ENCODE measurements around the gene CYP21A2.

The CYP21A2 gene

DNA sequence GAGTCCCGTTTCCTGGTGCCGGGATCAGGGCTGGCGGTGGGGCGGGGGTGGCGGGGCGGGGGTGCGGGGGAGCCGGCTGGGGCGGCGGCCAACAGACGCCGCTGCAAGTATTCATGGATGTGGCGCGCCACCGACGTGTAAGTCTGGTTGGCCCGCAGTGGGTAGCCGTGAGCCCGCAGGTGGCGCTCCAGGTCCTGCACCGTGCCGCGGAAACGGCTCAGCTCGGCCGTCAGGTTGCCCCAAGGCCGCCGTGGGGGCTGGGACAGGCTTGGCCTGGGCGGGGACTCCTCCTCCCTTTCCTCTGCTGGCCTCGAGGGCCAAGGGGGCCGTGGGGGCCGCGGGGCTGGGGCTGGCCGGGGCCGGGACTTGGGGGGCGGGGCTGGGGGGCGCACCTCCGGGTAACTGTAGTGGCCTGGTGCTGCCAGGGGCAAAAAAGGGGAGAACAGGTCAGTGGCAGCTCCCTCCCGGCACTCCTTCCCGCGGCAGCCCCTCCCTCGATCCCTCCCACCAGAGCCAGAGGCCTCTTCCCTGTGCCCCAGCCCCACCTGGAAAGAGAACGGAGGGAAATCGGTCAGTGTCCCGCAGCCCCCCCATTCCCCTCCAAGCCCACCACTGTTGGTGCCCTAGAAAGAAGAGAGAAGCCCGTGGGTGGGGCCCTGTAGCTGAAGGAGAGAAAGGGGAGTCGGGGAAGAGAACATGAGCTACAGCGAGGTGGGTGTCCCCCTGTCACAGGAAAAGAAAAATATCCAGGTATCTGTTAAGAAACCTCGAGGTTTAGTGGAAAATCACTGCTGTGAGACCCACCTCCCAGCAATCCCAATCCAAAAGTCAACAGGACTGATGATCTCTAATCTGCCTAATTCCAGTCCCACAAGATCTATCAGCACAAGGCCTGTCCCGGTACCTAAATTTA lies 49.6 kb downstream of the CYP21A2 start:
- Histone ChIP-seq H3K27ac (peak overlapping the region; percentile 76 to 94), H3K4me3 (peak overlapping the region; percentile 60)
- TF ChIP-seq, protein P1, sequence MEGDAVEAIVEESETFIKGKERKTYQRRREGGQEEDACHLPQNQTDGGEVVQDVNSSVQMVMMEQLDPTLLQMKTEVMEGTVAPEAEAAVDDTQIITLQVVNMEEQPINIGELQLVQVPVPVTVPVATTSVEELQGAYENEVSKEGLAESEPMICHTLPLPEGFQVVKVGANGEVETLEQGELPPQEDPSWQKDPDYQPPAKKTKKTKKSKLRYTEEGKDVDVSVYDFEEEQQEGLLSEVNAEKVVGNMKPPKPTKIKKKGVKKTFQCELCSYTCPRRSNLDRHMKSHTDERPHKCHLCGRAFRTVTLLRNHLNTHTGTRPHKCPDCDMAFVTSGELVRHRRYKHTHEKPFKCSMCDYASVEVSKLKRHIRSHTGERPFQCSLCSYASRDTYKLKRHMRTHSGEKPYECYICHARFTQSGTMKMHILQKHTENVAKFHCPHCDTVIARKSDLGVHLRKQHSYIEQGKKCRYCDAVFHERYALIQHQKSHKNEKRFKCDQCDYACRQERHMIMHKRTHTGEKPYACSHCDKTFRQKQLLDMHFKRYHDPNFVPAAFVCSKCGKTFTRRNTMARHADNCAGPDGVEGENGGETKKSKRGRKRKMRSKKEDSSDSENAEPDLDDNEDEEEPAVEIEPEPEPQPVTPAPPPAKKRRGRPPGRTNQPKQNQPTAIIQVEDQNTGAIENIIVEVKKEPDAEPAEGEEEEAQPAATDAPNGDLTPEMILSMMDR (IDR thresholded peaks at IDR 0.05), result peak; percentile 68
- peak; percentile 95 for DNase-seq (ENCODE audit: low spot score)

DNA sequence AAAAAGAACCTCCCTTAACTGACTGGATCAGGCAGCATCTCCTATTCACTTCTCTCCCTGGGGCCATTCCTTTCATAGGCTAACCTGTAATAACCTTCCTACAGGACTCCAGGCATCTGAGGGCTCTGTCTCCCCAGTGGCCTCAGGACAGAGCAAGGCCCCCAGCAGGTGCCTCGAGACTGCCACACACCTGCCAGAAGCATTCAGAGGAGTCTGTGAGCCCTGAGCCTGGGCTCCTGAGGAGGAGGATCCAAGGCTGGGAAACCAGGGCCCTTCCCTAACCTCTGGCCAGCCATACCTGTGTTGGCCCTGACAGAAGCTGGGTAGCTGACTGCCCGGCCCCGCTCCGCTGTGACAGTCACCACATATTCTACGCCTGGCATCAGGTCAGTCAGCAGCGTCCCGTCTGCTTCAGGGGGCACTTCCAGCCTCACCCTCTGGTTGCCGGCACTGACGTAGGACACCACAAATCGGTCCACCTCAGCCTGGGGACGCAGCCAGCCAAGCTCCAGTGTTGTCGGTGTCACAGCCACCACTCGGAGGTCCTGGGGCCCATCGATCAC lies 50.4 kb downstream of the CYP21A2 start:
- TF ChIP-seq, protein P1 (IDR thresholded peaks at IDR 0.05), result no peak
- Histone ChIP-seq H3K27ac (peak overlapping the region; percentile 76 to 94), H3K4me3 (no peak overlapping the region)
- no peak for DNase-seq (ENCODE audit: low spot score)

DNA sequence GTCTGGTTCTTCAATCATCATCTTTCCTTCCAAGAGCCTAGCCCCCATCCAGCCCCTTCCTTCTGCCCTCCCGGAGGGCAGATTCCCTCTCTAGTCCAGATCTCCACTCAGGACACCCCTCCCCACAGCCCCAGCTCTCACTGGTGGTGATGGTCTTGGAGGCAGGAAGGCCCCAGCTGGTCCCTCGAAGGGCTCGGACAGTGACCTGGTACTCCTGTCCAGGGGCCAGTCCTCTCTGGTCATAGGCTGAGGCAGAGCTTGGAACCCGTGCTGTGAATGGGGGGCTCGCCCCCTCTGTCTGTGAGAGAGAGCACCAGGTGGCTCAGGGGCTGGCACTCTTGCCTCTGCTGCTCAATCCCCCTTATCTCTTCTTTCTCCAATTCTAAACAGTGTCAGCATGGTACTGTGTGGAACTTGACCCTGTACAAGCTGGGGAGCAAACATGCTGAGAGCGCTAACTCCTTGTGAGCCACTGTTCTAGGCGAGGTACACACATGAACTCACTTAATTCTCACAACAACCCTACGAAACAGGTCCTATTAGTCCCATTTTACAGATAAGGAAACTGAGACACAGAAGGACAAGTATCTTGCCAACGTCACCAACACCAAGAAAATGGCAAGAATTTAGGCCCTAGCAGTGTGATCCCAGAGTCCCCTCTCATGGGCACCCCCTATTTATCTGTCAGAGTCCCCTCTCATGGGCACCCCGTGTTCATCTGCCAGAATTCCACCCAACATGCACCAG lies 51.0 kb downstream of the CYP21A2 start:
- DNase-seq (ENCODE audit: low spot score), result no peak
- peak overlapping the region; percentile 76 to 94 for H3K27ac ChIP-seq

More for the DNA sequence above, 51.0 kb downstream of the CYP21A2 start:
- no peak overlapping the region for H3K4me3 ChIP-seq
- TF ChIP-seq, protein P1 (IDR thresholded peaks at IDR 0.05), result no peak

Data from coronary artery (tissue), 2 donors.